GM12892 (cell line): ENCODE data around the gene VPS4B.

Experiments
- POLR2A ChIP-seq: IDR thresholded peaks from 2 replicates; pipeline ENCODE4 v1.6.1; 2011; ENCODE audit warnings: low read depth, low read length, control low read depth
- POLR2AphosphoS5 ChIP-seq: IDR thresholded peaks from 2 replicates; pipeline ENCODE4 v1.6.1; 2011; ENCODE audit warnings: low read depth, low read length, control low read depth
- TAF1 ChIP-seq: IDR thresholded peaks from 2 replicates; pipeline ENCODE4 v1.6.1; 2011; ENCODE audit warnings: low read depth, mild to moderate bottlenecking, control low read depth, low read length, borderline replicate concordance

DNA sequence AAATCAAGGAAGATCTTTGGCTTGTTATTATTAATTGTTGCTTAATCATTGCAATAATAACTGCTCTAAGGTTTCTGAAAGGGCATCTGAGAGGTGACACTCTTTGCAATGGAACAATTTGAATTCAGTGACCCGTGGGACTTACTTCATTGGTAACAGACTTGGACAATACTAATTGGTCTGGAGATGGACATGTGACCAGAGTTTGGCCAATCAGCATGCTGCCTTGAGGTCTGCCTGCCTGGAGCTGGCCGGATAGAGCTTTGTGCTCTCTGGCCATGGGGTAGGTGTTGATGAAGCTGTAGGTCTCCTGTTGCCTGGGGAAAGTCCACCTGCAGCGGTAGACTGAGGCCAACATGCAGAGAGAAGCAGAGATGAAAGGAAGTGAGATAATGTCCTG is 24.0 kb upstream of the VPS4B start:
- TF ChIP-seq POLR2A = no peak
- no peak for TF ChIP-seq POLR2AphosphoS5
- no peak for TF ChIP-seq TAF1
